KMS-11 (cell line): ENCODE results near the gene MYOD1.

Experiments used
- H2AFZ ChIP-seq: fragments of 200-600 bp; sonication (generic); 2 replicates; pipeline ENCODE4 v1.6.1; 2016; ENCODE audit warnings: antibody characterized with exemption, mixed run types, low read depth
- H3K27ac ChIP-seq: fragments of 200-600 bp; sonication (generic); 2 replicates; pipeline ENCODE4 v1.6.1; 2016; ENCODE audit warnings: mild to moderate bottlenecking, mixed run types
- H3K27me3 ChIP-seq: fragments of 200-600 bp; sonication (generic); 2 replicates; pipeline ENCODE4 v1.6.1; 2017; ENCODE audit warnings: mild to moderate bottlenecking, low read depth, mixed run types, moderate library complexity; ENCODE audit not compliant: insufficient read depth
- H3K36me3 ChIP-seq: fragments of 200-600 bp; sonication (generic); 2 replicates; pipeline ENCODE4 v1.6.1; 2017; ENCODE audit warnings: mild to moderate bottlenecking, mixed run types; ENCODE audit not compliant: insufficient read depth
- H3K4me1 ChIP-seq: fragments of 200-600 bp; sonication (generic); 2 replicates; pipeline ENCODE4 v1.6.1; 2016; ENCODE audit warnings: mild to moderate bottlenecking, low read depth, mixed run types; ENCODE audit not compliant: poor library complexity, severe bottlenecking
- H3K4me2 ChIP-seq: fragments of 200-600 bp; sonication (generic); 2 replicates; pipeline ENCODE4 v1.7.0; 2016; ENCODE audit warnings: mild to moderate bottlenecking, mixed run types
- H3K4me3 ChIP-seq: fragments of 200-600 bp; sonication (generic); IDR thresholded peaks from 2 replicates; pipeline ENCODE4 v1.6.1; 2017; ENCODE audit warnings: low read depth, low read length, mixed read lengths; ENCODE audit not compliant: insufficient read depth
- H3K79me2 ChIP-seq: fragments of 200-600 bp; sonication (generic); 2 replicates; pipeline ENCODE4 v1.6.1; 2016; ENCODE audit warnings: low read depth, mixed run types; ENCODE audit not compliant: insufficient read depth
- H3K9ac ChIP-seq: fragments of 200-600 bp; sonication (generic); 2 replicates; pipeline ENCODE4 v1.6.1; 2016; ENCODE audit warnings: mild to moderate bottlenecking, mixed run types
- H4K20me1 ChIP-seq: fragments of 200-600 bp; sonication (generic); 2 replicates; pipeline ENCODE4 v1.6.1; 2016; ENCODE audit warnings: mild to moderate bottlenecking, mixed run types; ENCODE audit not compliant: insufficient read depth
- TF ChIP-seq, protein P1 (sequence below): fragments of 200-600 bp; sonication (generic); conservative IDR thresholded peaks from 2 replicates; pipeline ENCODE4 v1.6.1; 2017; ENCODE audit warnings: low read depth, mild to moderate bottlenecking, antibody characterized with exemption, low read length, moderate library complexity, mixed read lengths

MYOD1 gene

DNA sequence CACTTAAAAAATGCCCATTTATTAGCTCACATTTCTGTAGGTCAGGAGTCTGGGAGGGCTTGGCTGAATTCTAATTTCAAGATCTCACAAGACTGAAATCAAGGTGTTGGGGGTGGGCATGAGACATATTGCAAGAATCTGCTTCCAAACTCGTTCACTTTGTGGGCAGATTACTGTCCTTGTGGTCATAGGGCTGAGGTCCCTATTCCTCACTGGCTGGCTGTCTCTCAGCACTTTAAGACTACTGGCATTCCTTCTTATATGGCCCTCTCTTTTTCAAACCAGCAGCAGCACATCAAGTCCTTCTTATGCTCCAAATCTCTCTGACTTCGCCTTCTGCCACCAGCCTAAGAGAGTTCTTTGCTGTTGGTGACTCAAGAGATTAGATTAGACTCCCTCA lies 27.8 kb upstream of the MYOD1 start:
- no peaks in the 10 kb centered on the region for H4K20me1 ChIP-seq
- no peak overlapping the region for H3K4me2 ChIP-seq
- TF ChIP-seq, protein P1, sequence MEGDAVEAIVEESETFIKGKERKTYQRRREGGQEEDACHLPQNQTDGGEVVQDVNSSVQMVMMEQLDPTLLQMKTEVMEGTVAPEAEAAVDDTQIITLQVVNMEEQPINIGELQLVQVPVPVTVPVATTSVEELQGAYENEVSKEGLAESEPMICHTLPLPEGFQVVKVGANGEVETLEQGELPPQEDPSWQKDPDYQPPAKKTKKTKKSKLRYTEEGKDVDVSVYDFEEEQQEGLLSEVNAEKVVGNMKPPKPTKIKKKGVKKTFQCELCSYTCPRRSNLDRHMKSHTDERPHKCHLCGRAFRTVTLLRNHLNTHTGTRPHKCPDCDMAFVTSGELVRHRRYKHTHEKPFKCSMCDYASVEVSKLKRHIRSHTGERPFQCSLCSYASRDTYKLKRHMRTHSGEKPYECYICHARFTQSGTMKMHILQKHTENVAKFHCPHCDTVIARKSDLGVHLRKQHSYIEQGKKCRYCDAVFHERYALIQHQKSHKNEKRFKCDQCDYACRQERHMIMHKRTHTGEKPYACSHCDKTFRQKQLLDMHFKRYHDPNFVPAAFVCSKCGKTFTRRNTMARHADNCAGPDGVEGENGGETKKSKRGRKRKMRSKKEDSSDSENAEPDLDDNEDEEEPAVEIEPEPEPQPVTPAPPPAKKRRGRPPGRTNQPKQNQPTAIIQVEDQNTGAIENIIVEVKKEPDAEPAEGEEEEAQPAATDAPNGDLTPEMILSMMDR = no peak
- no peaks in the 10 kb centered on the region for H3K27me3 ChIP-seq
- H3K9ac ChIP-seq = no peak overlapping the region
- H3K4me1 ChIP-seq = no peaks in the 10 kb centered on the region
- no peak overlapping the region for H2AFZ ChIP-seq
- H3K36me3 ChIP-seq = no peaks in the 10 kb centered on the region
- H3K4me3 ChIP-seq = no peak overlapping the region
- H3K79me2 ChIP-seq = no peaks in the 10 kb centered on the region
- H3K27ac ChIP-seq = no peak overlapping the region

DNA sequence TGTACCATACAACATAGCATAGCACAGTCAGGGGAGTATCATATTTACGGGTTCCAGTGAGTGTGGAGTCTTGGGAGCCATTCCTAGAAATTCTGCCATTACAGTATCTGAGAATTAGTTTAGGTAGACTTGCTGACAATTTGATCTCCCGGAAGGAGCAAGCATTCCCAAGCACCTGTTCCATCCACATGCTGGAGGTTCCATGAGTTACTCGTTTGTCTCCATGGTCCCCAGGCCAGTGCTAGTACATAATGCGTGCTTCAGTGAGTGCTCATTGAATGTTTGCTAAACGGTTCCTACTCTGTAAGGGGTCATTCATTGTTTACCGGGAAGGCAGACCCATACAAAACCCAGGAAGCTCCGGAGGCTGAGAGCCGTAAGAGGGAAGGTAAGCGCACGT lies 27.4 kb upstream of the MYOD1 start:
- Histone ChIP-seq H3K4me3 (no peak overlapping the region), H2AFZ (no peak overlapping the region), H3K4me1 (no peaks in the 10 kb centered on the region), H3K27me3 (no peaks in the 10 kb centered on the region), H3K4me2 (no peak overlapping the region), H4K20me1 (no peaks in the 10 kb centered on the region), H3K27ac (no peak overlapping the region), H3K79me2 (no peaks in the 10 kb centered on the region), H3K36me3 (no peaks in the 10 kb centered on the region), H3K9ac (no peak overlapping the region)
- TF ChIP-seq, protein P1 = no peak

DNA sequence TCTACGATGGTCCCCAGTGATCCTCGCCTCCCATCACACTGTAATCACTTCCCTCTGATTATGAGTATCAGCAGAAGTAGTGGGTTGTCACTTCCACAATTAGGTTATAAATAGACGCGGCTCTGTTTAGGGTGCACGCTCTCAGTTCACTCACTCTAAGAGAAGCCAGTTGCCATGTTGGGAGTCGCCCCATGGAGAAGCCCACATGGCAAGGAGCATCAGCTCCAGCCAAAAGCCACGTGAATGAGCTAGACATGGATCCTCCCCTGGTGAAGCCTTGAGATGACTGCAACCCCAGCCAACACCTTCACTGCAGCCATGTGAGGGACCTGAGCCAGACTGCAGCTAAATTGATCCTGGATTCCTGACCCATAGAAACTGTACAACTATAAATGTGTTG lies 26.4 kb upstream of the MYOD1 start:
- H3K79me2 ChIP-seq = no peaks in the 10 kb centered on the region
- TF ChIP-seq, protein P1 = no peak
- H4K20me1 ChIP-seq = no peaks in the 10 kb centered on the region
- no peaks in the 10 kb centered on the region for H3K36me3 ChIP-seq
- no peak overlapping the region for H2AFZ ChIP-seq
- no peaks in the 10 kb centered on the region for H3K4me1 ChIP-seq
- no peak overlapping the region for H3K4me2 ChIP-seq
- no peak overlapping the region for H3K27ac ChIP-seq
- H3K4me3 ChIP-seq = no peak overlapping the region
- no peak overlapping the region for H3K9ac ChIP-seq
- no peaks in the 10 kb centered on the region for H3K27me3 ChIP-seq

DNA sequence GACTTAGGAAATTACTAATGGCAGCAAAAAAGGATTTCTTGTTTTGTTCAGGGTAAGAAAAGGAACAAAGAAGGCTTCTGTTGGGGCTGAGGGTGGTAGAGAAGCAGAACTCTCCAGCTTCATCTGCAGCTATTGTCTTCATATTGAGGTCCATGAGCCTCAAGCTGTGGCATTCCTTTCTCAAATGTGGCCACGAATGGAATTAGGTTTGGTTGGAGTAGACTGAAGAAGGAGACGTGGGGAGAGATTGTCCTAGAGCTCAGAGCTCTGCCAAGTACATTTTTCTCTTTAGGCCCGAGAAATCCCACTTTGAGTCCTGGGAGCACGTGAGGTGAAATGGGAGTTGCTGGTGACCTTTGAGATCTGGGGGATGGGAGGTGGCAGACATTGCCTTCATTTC lies 25.8 kb upstream of the MYOD1 start:
- TF ChIP-seq, protein P1 = no peak
- H3K4me1 ChIP-seq = no peaks in the 10 kb centered on the region
- H3K36me3 ChIP-seq = no peaks in the 10 kb centered on the region
- H4K20me1 ChIP-seq = no peaks in the 10 kb centered on the region
- no peak overlapping the region for H3K9ac ChIP-seq
- no peak overlapping the region for H3K4me2 ChIP-seq
- no peak overlapping the region for H2AFZ ChIP-seq
- H3K27ac ChIP-seq = no peak overlapping the region
- no peaks in the 10 kb centered on the region for H3K27me3 ChIP-seq
- no peak overlapping the region for H3K4me3 ChIP-seq
- H3K79me2 ChIP-seq = no peaks in the 10 kb centered on the region
